Brain microvascular endothelial cell (primary cell): ENCODE measurements around the gene MSI2.

Source experiments
- DNase-seq: peaks from one replicate; pipeline ENCODE4 v3.0.0-alpha.2; 2020
- H3K27ac ChIP-seq: fragments of 250-450 bp; sonication (Bioruptor Pico); 2 replicates; pipeline ENCODE4 v1.5.1; 2020; ENCODE audit warnings: mild to moderate bottlenecking, moderate library complexity
- H3K27me3 ChIP-seq: fragments of 250-450 bp; sonication (Bioruptor Pico); replicated peaks from 2 replicates; pipeline ENCODE4 v1.5.1; 2020; ENCODE audit warnings: mild to moderate bottlenecking
- H3K36me3 ChIP-seq: fragments of 250-450 bp; sonication (Bioruptor Pico); replicated peaks from 2 replicates; pipeline ENCODE4 v1.5.1; 2020; ENCODE audit warnings: mild to moderate bottlenecking
- H3K4me3 ChIP-seq: 2 replicates; pipeline ENCODE4 v1.5.1; 2011; ENCODE audit warnings: low read depth, mild to moderate bottlenecking, control low read depth, low read length, moderate library complexity
- CTCF ChIP-seq: IDR thresholded peaks from 2 replicates; pipeline ENCODE4 v1.5.1; 2011; ENCODE audit warnings: low read depth, mild to moderate bottlenecking, moderate library complexity, low read length, control low read depth, inconsistent platforms; ENCODE audit errors: missing control alignments
- in situ Hi-C: cut with HindIII; loops from 2 replicates; pipeline ENCODE4 v1.10.0; 2017; ENCODE audit warnings: low sequenced_read_pairs, low pct_ligation_motif_present

Gene MSI2

GRCh38 chr17:57536789-57537523, 280.6 kb downstream of the MSI2 start:
- no peak overlapping the region for H3K4me3 ChIP-seq
- DNase-seq: no peak
- in situ Hi-C loops: no loop called here
- no peak overlapping the region for H3K27ac ChIP-seq
- no peaks in the 10 kb centered on the region for H3K36me3 ChIP-seq
- no peak for TF ChIP-seq CTCF
- no peaks in the 10 kb centered on the region for H3K27me3 ChIP-seq

GRCh38 chr17:57537524-57538410, 281.4 kb downstream of the MSI2 start:
- no peak for DNase-seq

GRCh38 chr17:57538736-57539456, 282.6 kb downstream of the MSI2 start:
- H3K27me3 ChIP-seq: no peaks in the 10 kb centered on the region
- no peak overlapping the region for H3K4me3 ChIP-seq
- no peaks in the 10 kb centered on the region for H3K36me3 ChIP-seq
- no peak overlapping the region for H3K27ac ChIP-seq
- in situ Hi-C loops: no loop called here
- no peak for TF ChIP-seq CTCF
- DNase-seq: no peak

More at GRCh38 chr17:57537524-57538410, 281.4 kb downstream of the MSI2 start:
- no peak for TF ChIP-seq CTCF
- H3K27me3 ChIP-seq: no peaks in the 10 kb centered on the region
- in situ Hi-C loops: no loop called here
- no peak overlapping the region for H3K27ac ChIP-seq
- H3K4me3 ChIP-seq: no peak overlapping the region
- no peaks in the 10 kb centered on the region for H3K36me3 ChIP-seq

GRCh38 chr17:57539529-57540301, 283.4 kb downstream of the MSI2 start:
- DNase-seq: no peak
- in situ Hi-C loops: no loop called here
- H3K36me3 ChIP-seq: no peaks in the 10 kb centered on the region
- H3K27me3 ChIP-seq: no peaks in the 10 kb centered on the region
- H3K4me3 ChIP-seq: no peak overlapping the region
- TF ChIP-seq CTCF: no peak
- H3K27ac ChIP-seq: no peak overlapping the region

DNA sequence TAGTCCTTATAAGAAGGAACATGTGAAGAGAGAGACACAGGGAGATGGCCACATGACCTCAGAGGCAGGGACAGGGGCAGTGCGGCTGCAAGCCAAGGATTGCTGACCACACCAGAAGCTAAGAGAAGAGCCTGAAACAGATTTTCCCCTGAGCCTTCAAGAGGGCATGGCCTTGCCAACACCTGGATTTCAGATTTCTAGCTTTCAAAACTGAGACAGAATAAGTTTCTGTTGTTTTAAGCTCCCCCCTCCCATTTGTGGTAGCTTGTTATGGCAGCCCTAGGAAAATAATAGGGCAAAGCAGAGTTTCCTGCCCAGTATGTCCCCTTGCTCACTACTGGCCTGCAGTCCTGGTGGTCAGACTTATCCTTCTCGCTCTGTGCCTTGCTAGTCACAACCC, 284.3 kb downstream of the MSI2 start:
- peak; percentile 35 for TF ChIP-seq CTCF
- H3K4me3 ChIP-seq: no peak overlapping the region
- no peaks in the 10 kb centered on the region for H3K36me3 ChIP-seq
- in situ Hi-C loops: no loop called here
- no peaks in the 10 kb centered on the region for H3K27me3 ChIP-seq
- H3K27ac ChIP-seq: no peak overlapping the region
- no peak for DNase-seq
